ENCODE results near the gene AFF3.

Gene AFF3

GRCh38 chr2:99786636-99787390, 355.6 kb downstream of the AFF3 start:
- TF ChIP-seq FOXP2 (optimal IDR thresholded peaks at IDR 0.05; ENCODE audit: borderline replicate concordance, extremely low read depth, extremely low read length, insufficient read depth) (no peak), SIN3A (IDR thresholded peaks at IDR 0.05; ENCODE audit: borderline replicate concordance, insufficient read depth, low read length) (no peak), REST (IDR thresholded peaks at IDR 0.05; ENCODE audit: insufficient read depth in 1 of 2, low read depth in 2 of 2, low read length in 2 of 2) (no peak), POLR2AphosphoS5 (IDR thresholded peaks at IDR 0.05; ENCODE audit: low read depth, low read length) (no peak), TAF1 (IDR thresholded peaks at IDR 0.05; ENCODE audit: borderline replicate concordance, insufficient read depth, low read length) (no peak)

DNA sequence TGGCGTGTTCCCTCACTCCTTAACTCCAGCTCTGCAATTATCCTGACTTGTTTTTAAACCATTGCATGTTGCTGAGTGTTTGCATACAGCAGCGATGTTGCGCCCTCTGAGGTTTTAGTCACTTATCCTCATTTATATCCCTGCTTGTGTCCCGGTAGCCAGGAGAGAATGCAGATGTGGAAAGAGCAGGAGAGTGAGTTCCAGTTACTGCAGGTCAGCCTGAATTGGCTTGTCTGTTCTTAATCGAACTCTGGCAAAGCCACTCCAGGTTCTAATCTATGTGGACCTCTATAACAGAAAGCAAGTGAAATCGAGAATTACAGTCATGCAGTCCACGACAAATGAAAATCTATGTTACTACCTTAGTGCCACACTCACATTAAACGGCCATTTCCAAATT, 357.4 kb downstream of the AFF3 start:
- TF ChIP-seq FOXP2 (optimal IDR thresholded peaks at IDR 0.05; ENCODE audit: borderline replicate concordance, extremely low read depth, extremely low read length, insufficient read depth) (no peak), REST (IDR thresholded peaks at IDR 0.05; ENCODE audit: insufficient read depth in 1 of 2, low read depth in 2 of 2, low read length in 2 of 2) (no peak), TAF1 (IDR thresholded peaks at IDR 0.05; ENCODE audit: borderline replicate concordance, insufficient read depth, low read length) (no peak), SIN3A (IDR thresholded peaks at IDR 0.05; ENCODE audit: borderline replicate concordance, insufficient read depth, low read length) (no peak), POLR2AphosphoS5 (IDR thresholded peaks at IDR 0.05; ENCODE audit: low read depth, low read length) (no peak)

DNA sequence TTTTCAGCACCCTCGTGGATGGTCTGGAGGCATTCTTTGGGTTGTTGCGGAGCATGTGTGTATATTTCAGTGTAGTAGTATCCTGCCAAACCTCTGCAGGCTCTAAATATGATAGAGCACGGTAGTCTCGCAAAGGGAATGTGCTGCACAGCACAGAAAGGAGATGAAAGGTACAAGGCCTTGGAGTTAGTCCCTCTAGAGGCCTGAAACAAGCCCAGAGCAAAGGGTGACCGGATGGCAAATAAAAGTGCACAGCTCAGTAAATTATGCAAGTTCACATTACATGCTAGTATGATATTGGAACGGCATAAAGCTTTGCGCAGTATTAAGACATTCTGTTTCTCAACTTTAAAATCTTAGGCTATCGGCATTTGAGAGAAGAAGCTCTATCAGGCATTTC, 358.1 kb downstream of the AFF3 start:
- no peak for TF ChIP-seq FOXP2 (optimal IDR thresholded peaks at IDR 0.05; ENCODE audit: borderline replicate concordance, extremely low read depth, extremely low read length, insufficient read depth)
- no peak for TF ChIP-seq SIN3A (IDR thresholded peaks at IDR 0.05; ENCODE audit: borderline replicate concordance, insufficient read depth, low read length)
- TF ChIP-seq POLR2AphosphoS5 (IDR thresholded peaks at IDR 0.05; ENCODE audit: low read depth, low read length): no peak

GRCh38 chr2:99780276-99780675, 362.1 kb downstream of the AFF3 start:
- TF ChIP-seq SIN3A (IDR thresholded peaks at IDR 0.05; ENCODE audit: borderline replicate concordance, insufficient read depth, low read length): no peak
- TF ChIP-seq FOXP2 (optimal IDR thresholded peaks at IDR 0.05; ENCODE audit: borderline replicate concordance, extremely low read depth, extremely low read length, insufficient read depth): no peak
- TF ChIP-seq POLR2AphosphoS5 (IDR thresholded peaks at IDR 0.05; ENCODE audit: low read depth, low read length): no peak
- TF ChIP-seq REST (IDR thresholded peaks at IDR 0.05; ENCODE audit: insufficient read depth in 1 of 2, low read depth in 2 of 2, low read length in 2 of 2): no peak
- TF ChIP-seq TAF1 (IDR thresholded peaks at IDR 0.05; ENCODE audit: borderline replicate concordance, insufficient read depth, low read length): no peak

DNA sequence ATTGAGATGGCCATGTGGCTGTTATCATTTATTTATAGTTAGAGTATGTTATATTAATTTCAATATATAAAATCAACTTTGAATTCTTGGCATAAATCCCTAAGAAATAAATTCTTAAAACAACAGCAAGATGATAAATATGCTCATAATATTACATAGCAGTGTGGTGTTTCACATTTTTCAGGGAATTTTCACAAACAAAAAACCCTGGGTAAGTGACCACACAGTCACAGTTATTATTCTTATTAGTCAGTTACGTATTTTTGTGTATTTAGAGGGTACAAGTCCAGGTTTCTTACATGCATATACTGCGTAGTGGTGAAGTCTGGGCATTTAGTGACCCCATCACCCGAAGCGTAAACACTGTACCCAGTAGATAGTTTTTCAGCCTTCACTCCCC, 363.1 kb downstream of the AFF3 start:
- TF ChIP-seq TAF1 (IDR thresholded peaks at IDR 0.05; ENCODE audit: borderline replicate concordance, insufficient read depth, low read length) (no peak), POLR2AphosphoS5 (IDR thresholded peaks at IDR 0.05; ENCODE audit: low read depth, low read length) (no peak), FOXP2 (optimal IDR thresholded peaks at IDR 0.05; ENCODE audit: borderline replicate concordance, extremely low read depth, extremely low read length, insufficient read depth) (no peak), REST (IDR thresholded peaks at IDR 0.05; ENCODE audit: insufficient read depth in 1 of 2, low read depth in 2 of 2, low read length in 2 of 2) (no peak), SIN3A (IDR thresholded peaks at IDR 0.05; ENCODE audit: borderline replicate concordance, insufficient read depth, low read length) (no peak)

Measured in PFSK-1 (cell line).